NB4 (cell line): ENCODE measurements around the gene NAALADL2.

Experiments used
- POLR2A ChIP-seq: IDR thresholded peaks from 2 replicates; pipeline ENCODE4 v1.6.1; 2011; ENCODE audit warnings: mild to moderate bottlenecking; ENCODE audit not compliant: insufficient read length; ENCODE audit errors: extremely low read depth
- TF ChIP-seq, protein P1 (sequence below): IDR thresholded peaks from one replicate; pipeline ENCODE4 v1.5.1; 2012; ENCODE audit warnings: low read depth, low read length

- TF ChIP-seq, protein P1, sequence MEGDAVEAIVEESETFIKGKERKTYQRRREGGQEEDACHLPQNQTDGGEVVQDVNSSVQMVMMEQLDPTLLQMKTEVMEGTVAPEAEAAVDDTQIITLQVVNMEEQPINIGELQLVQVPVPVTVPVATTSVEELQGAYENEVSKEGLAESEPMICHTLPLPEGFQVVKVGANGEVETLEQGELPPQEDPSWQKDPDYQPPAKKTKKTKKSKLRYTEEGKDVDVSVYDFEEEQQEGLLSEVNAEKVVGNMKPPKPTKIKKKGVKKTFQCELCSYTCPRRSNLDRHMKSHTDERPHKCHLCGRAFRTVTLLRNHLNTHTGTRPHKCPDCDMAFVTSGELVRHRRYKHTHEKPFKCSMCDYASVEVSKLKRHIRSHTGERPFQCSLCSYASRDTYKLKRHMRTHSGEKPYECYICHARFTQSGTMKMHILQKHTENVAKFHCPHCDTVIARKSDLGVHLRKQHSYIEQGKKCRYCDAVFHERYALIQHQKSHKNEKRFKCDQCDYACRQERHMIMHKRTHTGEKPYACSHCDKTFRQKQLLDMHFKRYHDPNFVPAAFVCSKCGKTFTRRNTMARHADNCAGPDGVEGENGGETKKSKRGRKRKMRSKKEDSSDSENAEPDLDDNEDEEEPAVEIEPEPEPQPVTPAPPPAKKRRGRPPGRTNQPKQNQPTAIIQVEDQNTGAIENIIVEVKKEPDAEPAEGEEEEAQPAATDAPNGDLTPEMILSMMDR, result no peak
- no peak for TF ChIP-seq POLR2A
These were observed 761.0 kb downstream of the NAALADL2 start for GRCh38 chr3:175620093-175620492.
